ENCODE results near the gene LPP. TPM values are rescaled to one million over a fixed set of nuclear protein-coding genes. Genes with fewer than 3 reads are reported as not detected.

Gene LPP
- total RNA-seq, 6 experiments from 2014 or later, result 41.5 to 90.5 (median 69.5) TPM

- DNase-seq (no peak), ATAC-seq (no peak)
- no peaks in the 10 kb centered on the region for H3K9me3 ChIP-seq
- H3K27ac ChIP-seq, result no peak overlapping the region
- no peak overlapping the region for H3K4me3 ChIP-seq
- no peak for TF ChIP-seq POLR2A (IDR thresholded peaks at IDR 0.05)
- TF ChIP-seq, protein P1, sequence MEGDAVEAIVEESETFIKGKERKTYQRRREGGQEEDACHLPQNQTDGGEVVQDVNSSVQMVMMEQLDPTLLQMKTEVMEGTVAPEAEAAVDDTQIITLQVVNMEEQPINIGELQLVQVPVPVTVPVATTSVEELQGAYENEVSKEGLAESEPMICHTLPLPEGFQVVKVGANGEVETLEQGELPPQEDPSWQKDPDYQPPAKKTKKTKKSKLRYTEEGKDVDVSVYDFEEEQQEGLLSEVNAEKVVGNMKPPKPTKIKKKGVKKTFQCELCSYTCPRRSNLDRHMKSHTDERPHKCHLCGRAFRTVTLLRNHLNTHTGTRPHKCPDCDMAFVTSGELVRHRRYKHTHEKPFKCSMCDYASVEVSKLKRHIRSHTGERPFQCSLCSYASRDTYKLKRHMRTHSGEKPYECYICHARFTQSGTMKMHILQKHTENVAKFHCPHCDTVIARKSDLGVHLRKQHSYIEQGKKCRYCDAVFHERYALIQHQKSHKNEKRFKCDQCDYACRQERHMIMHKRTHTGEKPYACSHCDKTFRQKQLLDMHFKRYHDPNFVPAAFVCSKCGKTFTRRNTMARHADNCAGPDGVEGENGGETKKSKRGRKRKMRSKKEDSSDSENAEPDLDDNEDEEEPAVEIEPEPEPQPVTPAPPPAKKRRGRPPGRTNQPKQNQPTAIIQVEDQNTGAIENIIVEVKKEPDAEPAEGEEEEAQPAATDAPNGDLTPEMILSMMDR (IDR thresholded peaks at IDR 0.05), result no peak
- no peaks in the 10 kb centered on the region for H3K27me3 ChIP-seq
- peaks cover 0 to 7% (median 2%) of the 10 kb centered on the region in 4 donors for H3K4me1 ChIP-seq
- intact Hi-C loops (cut with DNase I), result no loop called here
- 55% methylated on average over 5 of the region's 5 CpGs for WGBS (ENCODE audit: insufficient coverage, low coverage, low lambda C conversion rate, missing lambda C conversion rate)
- H3K36me3 ChIP-seq, result no peaks in the 10 kb centered on the region
These were observed 99.3 kb downstream of the LPP start for GRCh38 chr3:188253123-188253793.

DNA sequence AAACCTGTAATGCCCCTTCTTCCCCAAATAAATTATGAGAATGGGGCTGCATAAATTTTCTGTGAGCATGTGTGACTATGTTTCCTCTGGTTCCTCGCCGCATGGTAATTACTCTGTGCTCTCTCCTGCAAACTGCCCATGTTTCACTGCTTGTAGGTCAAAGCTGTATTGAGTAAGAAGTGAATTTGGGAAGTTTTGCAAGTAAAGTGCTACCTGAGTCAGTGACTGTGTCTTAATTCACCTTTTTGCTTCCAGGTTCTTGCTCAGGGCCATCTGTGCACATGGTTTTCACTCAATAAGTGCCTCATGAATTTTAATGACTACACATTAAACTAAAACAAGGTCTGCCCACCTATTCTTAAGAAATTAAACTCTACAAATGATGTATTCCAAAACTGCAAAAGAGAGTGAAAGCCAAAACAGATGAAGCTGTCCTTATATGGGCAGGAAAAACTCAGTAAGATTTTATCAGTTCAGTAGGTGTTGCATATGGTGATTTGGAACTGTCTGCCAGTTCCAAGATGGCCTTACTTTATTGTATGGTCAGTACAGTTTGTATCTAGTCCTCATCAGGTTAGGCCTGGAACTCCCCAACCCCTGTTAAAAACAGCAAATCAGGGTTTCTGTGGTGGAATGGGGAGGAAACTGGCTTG, 100.0 kb downstream of the LPP start:
- peaks cover 0 to 7% (median 2%) of the 10 kb centered on the region in 4 donors for H3K4me1 ChIP-seq
- no peak for ATAC-seq

DNA sequence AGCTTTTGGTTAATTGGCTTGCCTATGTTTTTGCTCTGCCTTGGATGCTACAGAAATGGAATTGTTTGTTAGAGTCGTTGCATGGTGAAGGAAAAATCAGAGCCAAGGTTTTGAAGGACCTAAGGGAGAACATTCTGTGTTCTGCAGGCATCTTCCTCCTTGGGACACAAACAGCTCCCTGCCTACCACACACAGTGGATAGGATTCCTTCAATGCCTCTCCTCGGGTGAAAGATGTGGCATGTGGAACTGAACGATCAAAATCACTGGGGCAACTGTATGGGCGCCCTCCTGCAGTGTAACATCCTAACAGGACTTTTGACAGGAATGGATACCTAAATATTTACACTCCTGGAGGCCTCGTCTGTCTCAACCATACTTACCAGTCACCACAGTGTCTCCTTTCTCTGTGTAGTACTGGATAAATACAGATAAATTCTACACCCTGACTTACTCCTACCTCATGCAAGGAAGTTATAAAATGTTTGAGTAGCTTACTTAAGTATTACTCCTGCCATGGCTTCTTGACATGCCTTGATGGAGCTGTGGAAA, 100.6 kb downstream of the LPP start:
- Histone ChIP-seq H3K27ac (no peak overlapping the region), H3K9me3 (no peaks in the 10 kb centered on the region), H3K4me1 (peaks cover 0 to 13% (median 2%) of the 10 kb centered on the region in 4 donors), H3K27me3 (no peaks in the 10 kb centered on the region), H3K36me3 (no peaks in the 10 kb centered on the region), H3K4me3 (no peak overlapping the region)
- TF ChIP-seq, protein P1 (IDR thresholded peaks at IDR 0.05), result no peak
- TF ChIP-seq POLR2A (IDR thresholded peaks at IDR 0.05), result no peak
- 74% methylated on average over 2 of the region's 5 CpGs for whole genome bisulfite sequencing (ENCODE audit: insufficient coverage, low coverage, low lambda C conversion rate, missing lambda C conversion rate)
- intact Hi-C loops (cut with DNase I), result no loop called here
- ATAC-seq (no peak), DNase-seq (no peak)

More for the DNA sequence above, 100.0 kb downstream of the LPP start:
- 65% methylated on average over 2 of the region's 2 CpGs for WGBS (ENCODE audit: insufficient coverage, low coverage, low lambda C conversion rate, missing lambda C conversion rate)
- H3K27ac ChIP-seq, result no peak overlapping the region
- no peak for TF ChIP-seq POLR2A (IDR thresholded peaks at IDR 0.05)
- no peaks in the 10 kb centered on the region for H3K9me3 ChIP-seq
- DNase-seq, result no peak
- no peaks in the 10 kb centered on the region for H3K27me3 ChIP-seq
- no peaks in the 10 kb centered on the region for H3K36me3 ChIP-seq
- intact Hi-C loops (cut with DNase I), result no loop called here
- H3K4me3 ChIP-seq, result no peak overlapping the region

DNA sequence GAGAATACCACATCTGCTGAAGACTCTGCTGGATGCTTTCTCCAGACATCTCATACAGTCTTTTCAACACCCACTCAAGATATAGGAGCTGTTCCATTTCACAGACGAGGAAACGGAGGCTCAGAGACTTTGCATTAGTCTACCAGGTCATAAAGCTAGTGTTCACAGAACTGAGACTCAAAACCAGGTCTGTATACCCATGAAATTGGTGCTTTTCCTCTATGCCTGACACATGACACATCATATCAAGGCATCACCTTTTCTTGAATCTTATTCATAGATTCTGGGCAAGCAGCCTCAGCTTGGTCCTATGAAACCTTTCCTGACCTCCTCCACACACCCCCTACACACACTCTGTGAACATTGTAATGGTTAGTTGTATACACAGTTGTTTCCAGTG, 101.2 kb downstream of the LPP start:
- Histone ChIP-seq H3K27me3 (no peaks in the 10 kb centered on the region), H3K27ac (no peak overlapping the region), H3K4me1 (peaks cover 0 to 19% (median 2%) of the 10 kb centered on the region in 4 donors), H3K36me3 (no peaks in the 10 kb centered on the region), H3K4me3 (no peak overlapping the region), H3K9me3 (no peaks in the 10 kb centered on the region)
- TF ChIP-seq, protein P1 (IDR thresholded peaks at IDR 0.05), result no peak
- TF ChIP-seq POLR2A (IDR thresholded peaks at IDR 0.05), result no peak
- DNase-seq, result no peak
- intact Hi-C loops (cut with DNase I), result no loop called here
- ATAC-seq, result no peak
- 79% methylated on average over 2 of the region's 2 CpGs for WGBS (ENCODE audit: insufficient coverage, low coverage, low lambda C conversion rate, missing lambda C conversion rate)

- H3K27ac ChIP-seq, result no peak overlapping the region
- DNase-seq (no peak), ATAC-seq (no peak)
- WGBS (ENCODE audit: insufficient coverage, low coverage, low lambda C conversion rate, missing lambda C conversion rate), result 68% methylated on average over 3 of the region's 3 CpGs
- no peaks in the 10 kb centered on the region for H3K9me3 ChIP-seq
- H3K27me3 ChIP-seq, result no peaks in the 10 kb centered on the region
- peaks cover 0 to 20% (median 2%) of the 10 kb centered on the region in 4 donors for H3K4me1 ChIP-seq
- TF ChIP-seq, protein P1 (IDR thresholded peaks at IDR 0.05), result no peak
- no peak for TF ChIP-seq POLR2A (IDR thresholded peaks at IDR 0.05)
- no peak overlapping the region for H3K4me3 ChIP-seq
- H3K36me3 ChIP-seq, result no peaks in the 10 kb centered on the region
- intact Hi-C loops (cut with DNase I), result no loop called here
These were observed 102.8 kb downstream of the LPP start for GRCh38 chr3:188256758-188257157.

All from right lobe of liver (tissue), 6 donors.